Measurements from ENCODE around the gene MDK.

MDK gene

DNA sequence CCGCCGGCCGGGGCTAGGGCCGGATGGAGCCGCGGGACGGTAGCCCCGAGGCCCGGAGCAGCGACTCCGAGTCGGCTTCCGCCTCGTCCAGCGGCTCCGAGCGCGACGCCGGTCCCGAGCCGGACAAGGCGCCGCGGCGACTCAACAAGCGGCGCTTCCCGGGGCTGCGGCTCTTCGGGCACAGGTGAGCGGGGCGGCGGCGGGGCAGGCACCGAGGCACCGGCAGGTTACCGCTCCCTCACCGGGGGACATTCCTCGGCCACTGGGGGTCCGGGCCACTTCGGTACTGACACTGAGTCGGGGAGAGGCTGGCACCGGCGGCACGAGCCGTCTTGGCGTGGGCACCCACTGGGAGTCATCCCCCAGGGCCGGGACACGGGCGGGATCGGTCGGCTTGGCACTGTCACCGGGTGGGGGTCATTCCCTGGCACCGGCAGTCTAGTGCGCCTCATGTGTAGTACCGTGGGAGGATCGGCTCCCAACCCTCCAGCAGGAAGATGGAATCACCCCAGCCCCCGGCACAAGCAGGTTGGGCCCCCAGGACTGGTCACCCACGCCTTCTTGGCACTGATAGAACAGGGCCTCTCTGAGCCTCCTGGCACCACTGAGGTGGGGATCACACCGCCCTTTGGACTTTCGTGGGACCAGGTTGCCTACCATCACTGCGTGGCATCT, 33.7 kb upstream of the MDK start:
- no peak for DNase-seq (ENCODE audit: low read depth in 3 of 3, low spot score in 1 of 3)

DNA sequence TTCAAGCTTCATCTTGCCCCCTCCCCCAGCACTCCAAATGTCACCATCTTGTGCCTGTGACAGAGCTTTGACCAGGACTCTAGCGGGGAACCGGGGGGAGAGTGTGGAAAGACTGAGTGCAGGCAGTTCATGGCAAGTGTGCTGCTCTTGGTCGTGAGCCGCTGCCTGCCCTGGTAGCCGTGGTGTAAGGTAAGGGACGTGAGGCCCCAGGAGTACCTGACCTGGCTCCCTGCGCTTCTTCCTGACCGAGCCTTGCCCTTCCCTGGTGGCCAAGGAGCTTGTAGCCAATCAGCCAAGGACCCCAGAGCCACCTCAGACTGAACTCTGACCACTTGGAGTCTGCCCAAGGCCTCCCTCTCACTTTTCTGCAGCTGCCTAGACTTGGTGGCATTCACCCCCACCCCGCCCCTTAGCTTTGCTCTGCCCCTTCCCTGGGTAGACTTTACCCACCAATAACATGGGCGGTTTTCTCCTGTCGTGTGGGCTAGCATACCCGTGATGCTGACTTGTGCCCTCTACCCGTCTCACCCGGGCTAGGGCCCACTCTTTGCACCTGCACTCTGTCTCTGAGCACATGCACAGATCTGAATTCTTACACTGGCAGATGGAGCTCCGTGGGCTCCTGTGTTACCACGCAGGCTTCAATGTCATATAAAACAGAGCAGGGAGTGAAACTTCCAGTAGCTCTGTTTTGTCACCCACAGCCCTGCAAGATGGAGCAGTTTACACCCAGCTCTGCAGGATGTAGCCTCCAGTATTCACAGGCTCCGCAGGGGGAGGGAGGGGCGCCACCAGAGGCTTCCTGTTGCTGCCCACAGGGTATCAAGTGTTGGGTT, 32.7 kb upstream of the MDK start:
- peak in 1 of 3 donors; percentile 35 for DNase-seq (ENCODE audit: low read depth in 3 of 3, low spot score in 1 of 3)

DNA sequence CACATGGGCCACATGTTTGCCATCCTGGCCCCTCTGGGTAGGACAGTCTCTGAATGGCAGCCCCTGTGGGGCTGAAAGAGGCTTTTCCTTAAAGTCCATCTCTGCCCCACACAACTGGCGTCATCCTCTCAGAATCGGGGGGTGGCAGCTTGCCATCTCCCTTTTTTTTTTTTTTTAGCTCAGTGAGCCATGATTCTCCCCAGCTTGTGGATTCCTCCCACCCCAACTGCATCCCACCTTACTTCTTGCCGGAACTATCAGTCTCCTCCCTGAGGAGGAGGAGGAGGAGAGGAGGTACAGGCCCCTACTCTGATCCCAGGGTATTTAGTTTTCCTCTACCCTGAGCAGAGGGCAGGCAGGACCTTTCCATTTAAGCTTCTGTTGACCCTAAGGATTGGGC, 30.8 kb upstream of the MDK start:
- no peak for DNase-seq (ENCODE audit: low read depth in 3 of 3, low spot score in 1 of 3)

GRCh38 chr11:46351148-46351547, 30.3 kb upstream of the MDK start:
- DNase-seq (ENCODE audit: low read depth in 3 of 3, low spot score in 1 of 3): no peak

DNA sequence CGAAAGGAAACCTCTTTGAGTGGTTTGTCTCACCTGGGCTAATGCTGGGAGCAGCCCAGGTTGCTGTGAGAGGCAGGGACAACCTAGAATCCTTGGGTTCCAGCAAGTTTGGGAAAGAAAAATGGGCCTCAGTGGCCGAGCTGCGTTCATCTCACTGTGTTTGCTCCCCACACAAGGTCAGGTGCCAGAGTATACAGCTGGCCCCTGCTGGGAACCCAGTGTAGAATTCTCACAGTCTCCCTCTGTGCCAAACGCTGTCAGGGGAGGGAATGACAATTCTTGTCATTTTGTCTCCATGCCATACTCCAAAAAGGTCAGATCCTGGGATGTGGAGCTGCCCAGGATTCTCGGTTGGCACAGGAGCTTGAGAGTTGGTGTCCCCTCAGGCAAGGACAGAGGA, 29.9 kb upstream of the MDK start:
- DNase-seq (ENCODE audit: low read depth in 3 of 3, low spot score in 1 of 3): no peak

DNA sequence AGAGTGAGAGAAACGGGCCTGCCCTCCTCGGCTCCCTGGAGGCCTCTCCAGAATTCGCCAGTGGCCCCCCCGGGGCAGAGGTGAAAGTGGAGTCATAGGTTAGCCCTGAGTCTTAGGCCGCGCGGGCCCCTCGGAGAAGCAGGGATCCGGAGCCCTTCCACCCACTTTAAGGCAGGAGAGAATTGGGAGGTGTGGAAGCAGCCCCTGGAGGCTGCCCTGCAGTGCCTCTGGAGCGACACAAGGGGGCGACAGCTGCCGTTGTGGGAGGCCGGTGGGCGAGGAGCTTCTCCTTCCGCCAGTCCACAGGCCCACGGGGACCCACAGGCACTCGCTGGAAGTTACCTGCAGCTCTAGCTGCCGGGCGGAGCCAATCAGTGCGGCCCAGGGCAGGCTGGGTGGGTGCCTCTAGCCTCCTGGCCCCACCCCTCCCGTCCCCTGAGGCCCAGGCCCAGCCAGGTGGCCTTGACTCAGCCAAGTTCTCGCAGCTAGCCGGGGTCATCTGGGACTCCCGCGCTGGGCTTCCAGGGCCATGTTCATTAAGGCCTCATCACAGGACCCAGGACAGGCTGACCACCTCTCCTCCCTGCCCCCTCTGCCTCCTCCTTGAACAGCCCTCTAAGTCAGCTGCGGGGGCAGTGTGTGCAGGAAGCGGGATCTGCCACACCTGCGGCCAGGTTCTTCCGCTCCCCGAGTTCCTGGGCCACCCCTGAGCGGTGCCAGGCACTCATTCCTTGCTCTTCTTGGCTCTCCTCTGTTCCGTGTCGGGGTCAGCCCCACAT, 29.2 kb upstream of the MDK start:
- DNase-seq (ENCODE audit: low read depth in 3 of 3, low spot score in 1 of 3): peak; percentile 56 to 64 (median 56)

GRCh38 chr11:46353698-46354097, 27.8 kb upstream of the MDK start:
- DNase-seq (ENCODE audit: low read depth in 3 of 3, low spot score in 1 of 3): peak in 1 of 3 donors; percentile 47

GRCh38 chr11:46356924-46357482, 24.5 kb upstream of the MDK start:
- DNase-seq (ENCODE audit: low read depth in 3 of 3, low spot score in 1 of 3): no peak

DNA sequence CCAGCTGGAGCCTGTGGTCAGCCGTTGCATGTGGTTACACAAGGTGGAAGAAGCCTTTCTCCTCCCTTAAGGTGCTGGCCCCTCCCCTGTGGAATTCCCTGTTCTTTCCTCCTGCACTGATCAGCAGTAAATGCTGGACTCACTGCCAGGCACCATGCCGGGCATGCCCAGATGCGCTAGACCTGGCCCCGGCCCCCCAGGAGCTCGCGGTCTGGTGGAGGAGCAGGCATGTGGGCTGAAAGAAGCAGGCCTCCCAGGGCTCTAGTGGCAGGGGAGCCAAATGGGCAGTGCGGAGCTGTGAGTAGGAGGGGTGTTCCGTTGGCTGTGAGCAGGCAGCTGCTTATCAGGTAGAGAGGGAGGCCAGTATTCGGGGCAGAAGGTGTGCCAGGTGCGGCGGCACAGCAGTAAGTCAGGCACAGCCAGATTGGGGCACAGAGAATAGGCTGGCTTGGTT, 24.0 kb upstream of the MDK start:
- DNase-seq (ENCODE audit: low read depth in 3 of 3, low spot score in 1 of 3): no peak

- DNase-seq (ENCODE audit: low read depth in 3 of 3, low spot score in 1 of 3): no peak
These were observed 21.5 kb upstream of the MDK start for GRCh38 chr11:46359953-46360352.

DNA sequence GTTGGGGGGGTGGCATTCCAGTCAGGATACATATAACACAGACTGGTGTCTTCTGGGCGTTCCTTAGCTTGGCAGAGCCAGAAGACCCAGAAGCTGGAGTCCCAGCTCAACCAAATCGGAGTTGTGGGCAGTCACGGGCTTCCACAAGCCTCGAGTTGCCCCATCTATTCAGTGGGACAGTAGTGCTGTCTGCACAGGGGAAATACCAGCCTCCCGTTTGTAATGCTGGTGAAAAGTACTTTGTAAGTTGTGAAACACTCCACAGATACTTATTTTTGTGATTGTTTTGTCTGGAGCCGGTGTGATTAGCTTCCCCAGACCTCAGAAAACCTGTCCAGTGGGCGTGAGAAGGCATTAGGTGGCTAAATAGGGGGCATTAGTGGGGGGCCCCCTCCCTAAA, 20.6 kb upstream of the MDK start:
- DNase-seq (ENCODE audit: low read depth in 3 of 3, low spot score in 1 of 3): no peak

DNA sequence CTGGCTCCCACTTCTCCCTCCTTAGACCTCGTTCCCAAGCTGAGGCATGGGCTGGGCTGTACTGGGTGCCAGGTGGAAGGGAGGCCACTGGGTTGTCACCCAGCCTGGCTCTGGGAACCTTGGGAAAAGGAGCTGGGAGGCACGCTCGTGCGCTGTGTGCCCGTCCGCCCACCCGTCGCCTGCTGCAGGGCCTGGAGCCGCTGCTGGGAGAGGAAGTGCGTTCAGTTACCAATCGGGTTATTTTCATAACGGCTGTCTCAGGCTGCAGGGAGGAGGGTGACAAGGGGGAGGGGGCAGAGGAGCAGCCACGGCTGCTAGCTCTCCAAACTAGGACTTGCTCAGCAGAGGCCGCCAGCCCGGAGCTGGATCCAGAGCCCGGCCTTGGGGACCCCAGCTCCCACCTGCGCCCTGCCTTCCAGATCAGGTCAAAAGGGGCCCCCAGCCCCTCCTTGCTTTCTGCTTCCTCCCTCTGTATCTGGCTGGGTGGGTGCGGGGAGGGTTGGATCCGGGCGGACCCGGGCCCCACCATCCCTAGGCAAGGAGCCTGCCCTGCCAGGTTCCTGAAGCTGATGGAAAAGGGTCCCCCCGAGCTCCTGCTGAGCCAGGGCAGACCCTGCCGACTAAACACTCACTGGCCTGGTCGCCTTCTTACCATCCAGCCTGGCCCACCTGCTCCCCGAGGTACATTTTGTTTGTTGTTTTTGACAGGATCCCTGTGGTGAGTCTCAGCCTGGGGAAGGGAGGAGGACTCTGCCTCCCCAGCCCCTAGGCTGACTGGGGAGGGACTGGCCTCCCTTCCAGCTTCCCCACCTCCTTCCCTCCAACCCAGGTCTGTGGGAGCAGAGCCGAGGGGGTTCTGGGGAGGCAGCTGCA, 19.9 kb upstream of the MDK start:
- DNase-seq (ENCODE audit: low read depth in 3 of 3, low spot score in 1 of 3): peak in 2 of 3 donors; percentile 35

DNA sequence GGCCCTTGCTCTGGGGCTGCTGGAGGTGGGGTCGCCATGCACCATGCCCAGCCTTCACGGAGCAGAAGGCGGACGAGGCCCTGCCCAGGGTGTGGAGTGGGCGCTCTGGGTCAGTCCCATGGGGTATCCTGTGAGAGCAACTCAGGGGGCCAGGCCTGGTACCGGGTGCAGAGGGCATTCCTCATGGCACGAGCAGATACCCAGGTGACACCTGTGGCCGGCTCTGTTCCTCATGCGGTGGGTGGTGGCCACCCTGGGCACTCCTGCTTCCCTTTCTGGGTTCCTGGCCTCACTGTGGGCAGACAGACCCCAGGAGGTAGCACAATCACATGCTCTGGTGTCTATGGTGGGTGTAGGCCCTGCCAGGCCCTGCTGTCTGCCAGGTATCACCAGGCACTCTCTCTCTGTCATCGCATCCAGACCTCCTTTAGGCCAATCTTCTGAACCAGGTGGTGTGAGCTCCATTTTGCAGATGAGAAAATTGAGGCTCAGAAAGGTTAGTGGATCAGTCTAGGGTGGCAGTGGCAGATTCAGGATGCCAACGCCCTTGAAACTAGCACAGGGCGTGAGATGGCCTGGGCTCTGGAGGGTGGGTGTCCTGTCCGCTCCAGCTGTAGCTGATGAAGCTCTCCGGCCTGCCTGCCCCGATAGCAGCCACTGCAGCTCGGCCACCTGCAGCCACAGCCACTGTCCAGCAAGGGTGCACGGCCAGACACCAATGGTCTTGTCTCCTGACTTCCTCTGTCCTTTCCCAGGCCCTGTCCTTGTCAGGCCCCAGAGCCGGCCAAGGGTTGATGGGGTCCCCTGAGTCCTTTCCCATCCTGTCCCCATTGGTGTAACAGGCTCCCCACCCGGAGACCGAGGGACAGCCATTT, 19.1 kb upstream of the MDK start:
- no peak for DNase-seq (ENCODE audit: low read depth in 3 of 3, low spot score in 1 of 3)

DNA sequence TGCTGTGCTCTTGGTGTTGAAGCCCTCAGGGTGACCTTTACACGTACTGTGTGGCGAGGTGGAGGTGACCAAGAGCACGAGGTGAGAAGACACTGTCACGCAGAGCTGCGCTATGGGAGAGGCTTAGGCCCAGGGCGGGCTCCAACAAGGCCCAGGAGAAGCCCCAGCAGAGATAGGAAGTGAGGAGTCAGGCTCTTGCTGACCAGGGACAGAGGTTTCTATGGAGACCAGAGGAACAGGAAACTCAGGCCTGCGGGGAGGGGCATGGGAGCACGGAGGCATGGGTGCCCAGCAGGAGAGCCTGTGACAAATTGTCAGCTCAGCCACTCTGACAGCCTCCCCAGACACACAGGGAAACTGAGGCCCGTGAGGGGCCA, 18.4 kb upstream of the MDK start:
- no peak for DNase-seq (ENCODE audit: low read depth in 3 of 3, low spot score in 1 of 3)

GRCh38 chr11:46363455-46364005, 17.9 kb upstream of the MDK start:
- no peak for DNase-seq (ENCODE audit: low read depth in 3 of 3, low spot score in 1 of 3)

- no peak for DNase-seq (ENCODE audit: low read depth in 3 of 3, low spot score in 1 of 3)
These were observed 17.4 kb upstream of the MDK start for GRCh38 chr11:46364056-46364455.

- DNase-seq (ENCODE audit: low read depth in 3 of 3, low spot score in 1 of 3): no peak
These were observed 16.7 kb upstream of the MDK start for GRCh38 chr11:46364791-46365190.

DNA sequence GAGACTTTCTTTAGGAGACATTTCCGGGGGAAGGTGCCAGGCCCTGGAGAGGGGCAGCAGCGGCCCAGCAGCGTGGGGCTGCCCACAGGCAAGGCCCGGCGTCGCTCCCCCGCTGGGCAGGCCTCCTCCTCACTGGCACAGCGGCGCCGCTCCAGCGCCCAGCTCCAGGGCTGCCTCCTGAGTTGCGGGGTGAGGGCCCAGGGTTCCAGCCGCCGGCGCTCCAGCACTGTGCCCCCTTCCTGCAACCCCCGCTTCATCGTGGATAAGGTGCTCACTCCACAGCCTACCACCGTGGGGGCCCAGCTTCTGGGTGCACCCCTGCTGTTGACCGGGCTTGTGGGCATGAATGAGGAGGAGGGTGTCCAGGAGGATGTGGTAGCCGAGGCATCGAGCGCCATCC, 15.2 kb upstream of the MDK start:
- no peak for DNase-seq (ENCODE audit: low read depth in 3 of 3, low spot score in 1 of 3)

DNA sequence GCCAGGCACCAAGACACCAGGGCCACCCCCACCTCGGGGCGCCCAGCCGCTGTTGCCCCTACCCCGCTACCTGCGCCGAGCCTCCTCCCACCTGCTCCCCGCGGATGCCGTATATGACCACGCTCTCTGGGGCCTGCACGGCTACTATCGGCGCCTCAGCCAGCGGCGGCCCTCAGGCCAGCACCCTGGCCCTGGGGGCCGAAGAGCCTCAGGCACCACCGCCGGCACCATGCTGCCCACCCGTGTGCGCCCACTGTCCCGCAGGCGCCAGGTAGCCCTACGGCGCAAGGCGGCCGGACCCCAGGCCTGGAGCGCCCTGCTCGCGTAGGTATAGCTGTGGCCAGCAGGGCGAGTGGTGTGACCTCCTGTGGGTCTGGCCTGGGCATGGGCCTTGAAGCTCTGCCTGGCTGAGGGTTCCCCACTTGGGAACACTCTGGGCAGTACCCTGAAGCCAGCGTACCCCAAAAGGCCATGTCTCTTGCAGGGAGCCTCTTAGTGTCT, 14.8 kb upstream of the MDK start:
- no peak for DNase-seq (ENCODE audit: low read depth in 3 of 3, low spot score in 1 of 3)
